Astrocyte (in vitro differentiated cells and primary cell): ENCODE data around the gene ELMO1. TPM values are rescaled to one million over a fixed set of nuclear protein-coding genes. Genes with fewer than 3 reads are reported as not detected.

Experiments used
- DNase-seq: peaks from one replicate; pipeline ENCODE4 v3.0.0-alpha.2; 2010; ENCODE audit warnings: low read depth
- FAIRE-seq: peaks from 2 replicates; lab custom pipeline; 2011; peaks lifted over from hg19 to GRCh38; lab: Jason Lieb, UNC
- H2AFZ ChIP-seq: 2 replicates; pipeline ENCODE4 v1.6.0; 2012; ENCODE audit warnings: low read depth, low read length, inconsistent platforms
- H3K27ac ChIP-seq: 2 replicates; pipeline ENCODE4 v1.5.1; 2011; ENCODE audit warnings: low read depth, low read length, inconsistent platforms
- H3K27me3 ChIP-seq: 2 replicates; pipeline ENCODE4 v1.6.0; 2011; ENCODE audit warnings: low read length, inconsistent platforms; ENCODE audit not compliant: insufficient read depth
- H3K36me3 ChIP-seq: 2 replicates; pipeline ENCODE4 v1.5.1; 2011; ENCODE audit warnings: low read length, inconsistent platforms; ENCODE audit not compliant: insufficient read depth
- H3K4me1 ChIP-seq: 2 replicates; pipeline ENCODE4 v1.5.1; 2011; ENCODE audit warnings: low read length, inconsistent platforms; ENCODE audit not compliant: insufficient read depth
- H3K4me2 ChIP-seq: 2 replicates; pipeline ENCODE4 v1.6.0; 2012; ENCODE audit warnings: low read length, inconsistent platforms
- H3K4me3 ChIP-seq: 2 replicates; pipeline ENCODE4 v1.5.1; 2011; ENCODE audit warnings: low read depth, mild to moderate bottlenecking, low read length, inconsistent platforms; ENCODE audit not compliant: insufficient read depth
- H3K79me2 ChIP-seq: 2 replicates; pipeline ENCODE4 v1.6.0; 2012; ENCODE audit warnings: mild to moderate bottlenecking, low read length, inconsistent platforms; ENCODE audit not compliant: insufficient read depth
- H3K9ac ChIP-seq: 2 replicates; pipeline ENCODE4 v1.6.0; 2012; ENCODE audit warnings: mild to moderate bottlenecking, low read length, inconsistent platforms
- H3K9me3 ChIP-seq: 2 replicates; pipeline ENCODE4 v1.5.1; 2012; ENCODE audit warnings: low read depth, mild to moderate bottlenecking, low read length, inconsistent platforms; ENCODE audit not compliant: insufficient read depth
- H4K20me1 ChIP-seq: 2 replicates; pipeline ENCODE4 v1.6.0; 2012; ENCODE audit warnings: low read length, inconsistent platforms; ENCODE audit not compliant: insufficient read depth
- H3K27ac Mint-ChIP-seq: one replicate; pipeline ENCODE4 v1.8.0; 2021; ENCODE audit warnings: mild to moderate bottlenecking, mixed read lengths; ENCODE audit not compliant: unreplicated experiment
- H3K27me3 Mint-ChIP-seq: one replicate; pipeline ENCODE4 v1.8.0; 2021; ENCODE audit warnings: low read depth, mixed read lengths; ENCODE audit not compliant: unreplicated experiment
- H3K36me3 Mint-ChIP-seq: one replicate; pipeline ENCODE4 v1.8.0; 2021; ENCODE audit warnings: low read depth, mixed read lengths; ENCODE audit not compliant: unreplicated experiment
- H3K4me1 Mint-ChIP-seq: one replicate; pipeline ENCODE4 v1.8.0; 2021; ENCODE audit warnings: low read depth, mixed read lengths; ENCODE audit not compliant: unreplicated experiment
- H3K4me3 Mint-ChIP-seq: one replicate; pipeline ENCODE4 v1.8.0; 2021; ENCODE audit warnings: mild to moderate bottlenecking, moderate library complexity, mixed read lengths; ENCODE audit not compliant: unreplicated experiment
- H3K9me3 Mint-ChIP-seq: one replicate; pipeline ENCODE4 v1.8.0; 2021; ENCODE audit warnings: mild to moderate bottlenecking, mixed read lengths; ENCODE audit not compliant: unreplicated experiment
- CTCF ChIP-seq: IDR thresholded peaks from 2 replicates; pipeline ENCODE4 v1.5.1; 2011; ENCODE audit warnings: low read depth, mild to moderate bottlenecking, inconsistent platforms, low read length, moderate library complexity; ENCODE audit not compliant: insufficient read depth
- EZH2 ChIP-seq: IDR thresholded peaks from 2 replicates; pipeline ENCODE4 v1.6.1; 2012; ENCODE audit warnings: mild to moderate bottlenecking, low read length, inconsistent platforms; ENCODE audit not compliant: insufficient read depth
- total RNA-seq: library from RNA; stranded (reverse); gene quantifications from 2 replicates; pipeline ENCODE4 v1.2.1, GENCODE V29; 2021

Gene ELMO1
- total RNA-seq, 1 donor from 2014 or later, result 20.4 TPM

GRCh38 chr7:37160656-37161055 is 288.0 kb downstream of the ELMO1 start:
- no peak for FAIRE-seq
- H3K36me3 ChIP-seq, result no peaks in the 10 kb centered on the region
- H3K79me2 ChIP-seq, result no peaks in the 10 kb centered on the region
- no peak for DNase-seq
- no peak overlapping the region for H3K4me3 Mint-ChIP-seq
- no peak overlapping the region for H3K9ac ChIP-seq
- H3K27ac Mint-ChIP-seq, result no peak overlapping the region
- no peaks in the 10 kb centered on the region for H3K27me3 Mint-ChIP-seq
- no peak overlapping the region for H2AFZ ChIP-seq
- H4K20me1 ChIP-seq, result no peaks in the 10 kb centered on the region
- no peaks in the 10 kb centered on the region for H3K9me3 ChIP-seq
- peaks cover 1% of the 10 kb centered on the region for H3K9me3 Mint-ChIP-seq
- no peak overlapping the region for H3K27ac ChIP-seq
- H3K4me1 Mint-ChIP-seq, result no peaks in the 10 kb centered on the region
- H3K36me3 Mint-ChIP-seq, result no peaks in the 10 kb centered on the region
- no peaks in the 10 kb centered on the region for H3K27me3 ChIP-seq
- H3K4me3 ChIP-seq, result no peak overlapping the region
- H3K4me2 ChIP-seq, result no peak overlapping the region
- no peak for TF ChIP-seq EZH2
- TF ChIP-seq CTCF, result no peak
- H3K4me1 ChIP-seq, result no peaks in the 10 kb centered on the region

GRCh38 chr7:37153376-37153775 is 295.3 kb downstream of the ELMO1 start:
- no peak overlapping the region for H3K27ac ChIP-seq
- Mint-ChIP-seq H3K27ac (no peak overlapping the region), H3K4me1 (no peaks in the 10 kb centered on the region), H3K36me3 (peaks cover 2% of the 10 kb centered on the region), H3K27me3 (no peaks in the 10 kb centered on the region), H3K9me3 (peaks cover 4% of the 10 kb centered on the region), H3K4me3 (no peak overlapping the region)
- TF ChIP-seq CTCF, result no peak
- TF ChIP-seq EZH2, result no peak
- no peak overlapping the region for H3K9ac ChIP-seq
- H4K20me1 ChIP-seq, result no peaks in the 10 kb centered on the region
- no peaks in the 10 kb centered on the region for H3K79me2 ChIP-seq
- no peaks in the 10 kb centered on the region for H3K9me3 ChIP-seq
- no peak overlapping the region for H2AFZ ChIP-seq
- no peak for FAIRE-seq
- H3K4me1 ChIP-seq, result no peaks in the 10 kb centered on the region
- DNase-seq, result no peak
- no peaks in the 10 kb centered on the region for H3K27me3 ChIP-seq
- H3K36me3 ChIP-seq, result no peaks in the 10 kb centered on the region
- no peak overlapping the region for H3K4me3 ChIP-seq
- H3K4me2 ChIP-seq, result no peak overlapping the region

- no peaks in the 10 kb centered on the region for H3K27me3 ChIP-seq
- no peak overlapping the region for H3K9ac ChIP-seq
- Mint-ChIP-seq H3K36me3 (peaks cover 4% of the 10 kb centered on the region), H3K4me3 (no peak overlapping the region), H3K27ac (no peak overlapping the region), H3K4me1 (no peaks in the 10 kb centered on the region), H3K9me3 (peaks cover 4% of the 10 kb centered on the region), H3K27me3 (no peaks in the 10 kb centered on the region)
- H3K27ac ChIP-seq, result no peak overlapping the region
- no peaks in the 10 kb centered on the region for H3K9me3 ChIP-seq
- no peak overlapping the region for H3K4me3 ChIP-seq
- no peaks in the 10 kb centered on the region for H3K4me1 ChIP-seq
- no peaks in the 10 kb centered on the region for H3K79me2 ChIP-seq
- no peaks in the 10 kb centered on the region for H4K20me1 ChIP-seq
- H3K4me2 ChIP-seq, result no peak overlapping the region
- TF ChIP-seq CTCF (no peak), EZH2 (no peak)
- no peaks in the 10 kb centered on the region for H3K36me3 ChIP-seq
- FAIRE-seq (no peak), DNase-seq (no peak)
- no peak overlapping the region for H2AFZ ChIP-seq
Measured at GRCh38 chr7:37151741-37152413, 296.8 kb downstream of the ELMO1 start.
